GM21619 (cell line): ENCODE results near the gene MAP4K3.
A peak's percentile ranks its signal among the peaks of the same experiment; 100 is the strongest.
"Not testable (repeated sequence)": the region's sequence is repeated elsewhere in the genome, so short reads cannot be mapped to it uniquely, and the experiment has no call there.

Experiments used
- ATAC-seq: cut with Tn5 transposase; IDR thresholded peaks from one replicate; pipeline ENCODE4 v1.9.1; 2021; ENCODE audit not compliant: unreplicated experiment

Gene MAP4K3

DNA sequence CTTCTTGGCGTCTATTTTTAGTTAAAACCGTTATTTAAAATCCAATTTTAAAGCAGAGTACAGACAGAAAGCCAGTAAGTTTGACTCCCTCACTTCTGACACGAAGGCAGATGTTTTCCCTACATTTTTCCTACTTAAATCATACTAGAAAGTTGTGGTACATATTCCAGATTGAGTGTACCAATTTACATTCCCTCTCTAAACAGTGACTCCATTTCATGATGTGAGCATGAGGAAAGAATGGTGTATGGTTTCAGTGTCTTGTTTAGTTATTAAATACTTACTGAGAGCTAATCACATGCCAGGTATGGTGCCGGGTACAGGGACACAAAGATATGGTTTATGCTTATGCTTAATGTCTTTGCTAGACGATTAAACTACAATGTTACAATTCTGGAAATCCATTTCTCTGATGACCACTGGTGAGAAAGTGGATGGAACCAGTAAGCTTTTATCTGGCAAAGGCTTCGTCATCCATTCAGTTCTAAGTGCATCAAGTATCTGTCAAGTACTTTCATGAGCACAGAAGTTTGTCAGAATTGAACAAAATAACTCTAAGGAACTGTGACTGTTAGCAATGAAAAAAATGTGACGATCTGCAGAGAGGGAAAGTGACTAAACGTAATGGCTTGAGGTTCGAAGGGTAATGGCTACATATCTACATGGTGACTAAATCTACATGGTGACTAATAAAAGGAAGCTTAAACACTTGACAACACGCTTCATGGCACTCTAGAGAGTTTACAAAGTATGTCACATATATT, 25.7 kb downstream of the MAP4K3 start:
- ATAC-seq, result no peak

DNA sequence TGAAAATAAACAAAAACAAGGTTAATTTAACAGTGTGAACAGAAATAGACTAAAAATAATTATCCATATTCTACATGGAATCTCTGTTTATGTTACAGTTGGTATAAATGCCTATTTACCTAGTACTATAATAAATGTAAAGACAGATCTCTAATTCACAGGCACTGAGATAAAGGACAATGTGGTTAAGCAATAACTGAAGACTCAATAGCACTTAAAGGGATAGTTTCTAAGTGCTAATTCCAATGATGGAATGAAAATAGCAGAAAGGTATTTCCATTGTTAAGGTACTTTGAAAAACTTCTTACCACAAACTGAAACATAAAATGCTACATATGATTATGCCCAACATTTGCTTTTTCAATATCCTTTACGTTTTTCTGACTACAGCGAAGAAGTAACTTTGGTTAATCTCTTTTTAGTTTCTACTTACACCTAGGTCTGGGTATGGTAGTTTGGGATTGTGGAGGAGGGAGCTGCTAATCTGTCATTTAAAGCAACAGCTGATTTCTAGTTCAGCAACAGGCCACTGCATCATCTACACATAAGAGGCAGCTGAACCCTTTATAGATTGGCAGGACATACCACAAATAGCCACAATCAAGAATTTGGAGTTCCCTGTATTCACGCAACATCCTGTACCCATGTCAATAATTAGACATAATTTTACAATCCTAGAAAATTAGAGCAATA, 27.2 kb downstream of the MAP4K3 start:
- ATAC-seq, result no peak

DNA sequence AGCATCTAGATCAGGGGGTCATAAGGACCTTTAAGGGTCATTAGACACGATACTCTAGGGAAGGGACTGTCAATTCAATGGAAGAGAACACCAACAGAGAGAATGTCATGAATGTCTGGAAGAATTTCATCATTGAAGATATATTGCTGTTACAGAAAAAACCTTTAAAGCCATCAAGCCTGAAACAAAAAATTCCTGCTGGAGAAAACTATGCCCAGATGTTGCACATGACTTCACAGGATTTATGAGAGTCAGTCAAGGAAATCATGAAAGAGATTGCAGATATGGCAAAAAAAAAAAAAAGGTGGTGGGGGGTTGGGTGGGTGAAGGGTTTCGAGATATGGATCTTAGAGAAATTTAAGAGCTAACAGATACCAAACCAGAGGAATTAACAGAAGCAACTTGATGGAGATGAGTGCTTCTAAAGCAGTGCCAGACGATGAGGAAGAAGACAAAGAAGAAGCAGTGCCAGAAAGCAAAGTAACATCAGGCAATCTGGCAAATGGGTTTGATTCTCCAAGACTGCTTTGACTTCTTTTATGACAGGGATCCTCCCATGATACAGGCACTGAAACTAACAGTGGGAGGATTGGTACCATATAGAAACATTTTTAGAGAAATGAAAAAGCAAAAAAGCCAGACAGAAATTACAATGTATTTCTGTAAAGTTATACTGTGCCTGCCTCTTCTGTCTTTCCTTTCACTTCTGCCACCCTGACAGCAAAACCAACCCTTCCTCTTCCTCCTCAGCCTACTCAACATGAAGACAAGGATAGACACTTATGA, 28.5 kb downstream of the MAP4K3 start:
- ATAC-seq, result peak; percentile 55

DNA sequence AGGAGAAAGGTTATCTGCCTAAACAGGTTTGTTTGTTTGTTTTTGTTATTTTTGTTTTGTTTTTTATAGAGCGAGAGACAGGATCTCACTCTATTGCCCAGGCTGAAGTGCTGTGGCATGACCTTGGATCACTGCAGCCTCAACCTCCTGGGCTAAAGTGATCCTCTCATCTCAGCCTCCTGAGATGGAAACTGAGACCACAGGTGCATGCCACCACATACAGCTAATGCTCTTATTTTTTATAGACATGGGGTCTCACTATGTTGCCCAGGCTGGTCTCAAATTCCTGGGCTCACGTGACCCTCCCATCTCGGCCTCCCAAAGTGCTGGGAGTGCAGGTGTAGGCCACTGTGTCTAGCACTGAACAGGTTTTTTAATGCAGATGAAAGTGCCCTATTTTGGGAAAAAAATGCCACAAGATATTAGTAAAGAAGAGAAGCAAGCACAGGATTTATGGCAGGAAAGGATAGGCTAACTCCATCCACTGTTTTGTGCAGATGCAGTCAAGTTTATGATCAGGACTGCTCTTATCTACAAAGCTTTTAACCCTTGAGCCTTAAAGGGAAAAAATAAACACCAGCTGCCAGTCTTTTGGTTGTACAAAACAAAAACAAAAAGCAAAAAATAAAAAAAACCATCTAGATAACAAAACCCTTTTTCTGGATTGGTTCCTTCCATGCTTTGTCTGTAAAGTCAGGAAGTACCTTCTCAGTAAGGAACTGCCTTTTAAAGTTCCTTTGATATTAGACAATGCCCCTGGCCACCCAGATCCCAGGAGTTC, 29.4 kb downstream of the MAP4K3 start:
- no peak for ATAC-seq

GRCh38 chr2:39405364-39405763, 31.7 kb downstream of the MAP4K3 start:
- no peak for ATAC-seq

DNA sequence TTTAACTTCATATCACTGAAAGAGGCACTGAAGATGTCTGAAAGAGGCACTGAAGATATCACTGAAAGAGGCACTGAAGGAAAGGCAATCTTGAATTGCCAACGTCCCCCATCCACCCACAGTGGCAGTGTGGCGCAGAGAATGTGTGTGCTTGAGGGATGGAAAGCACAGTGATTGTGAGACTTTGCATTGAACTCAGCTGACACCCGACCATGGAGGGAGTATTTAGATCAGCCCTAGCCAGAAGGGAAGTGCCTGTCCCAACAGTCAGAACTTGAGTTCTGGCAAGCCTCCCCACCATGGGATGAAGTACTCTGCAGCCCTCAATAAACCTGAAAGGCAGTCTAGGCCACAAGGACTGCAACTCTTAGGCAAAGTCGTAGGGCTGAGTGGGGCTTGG, 33.8 kb downstream of the MAP4K3 start:
- no peak for ATAC-seq

GRCh38 chr2:39401319-39401718, 35.8 kb downstream of the MAP4K3 start:
- no peak for ATAC-seq

- no peak for ATAC-seq
These were observed 37.5 kb downstream of the MAP4K3 start for GRCh38 chr2:39399570-39399969.

- no peak for ATAC-seq
These were observed 41.8 kb downstream of the MAP4K3 start for GRCh38 chr2:39395313-39395712.

DNA sequence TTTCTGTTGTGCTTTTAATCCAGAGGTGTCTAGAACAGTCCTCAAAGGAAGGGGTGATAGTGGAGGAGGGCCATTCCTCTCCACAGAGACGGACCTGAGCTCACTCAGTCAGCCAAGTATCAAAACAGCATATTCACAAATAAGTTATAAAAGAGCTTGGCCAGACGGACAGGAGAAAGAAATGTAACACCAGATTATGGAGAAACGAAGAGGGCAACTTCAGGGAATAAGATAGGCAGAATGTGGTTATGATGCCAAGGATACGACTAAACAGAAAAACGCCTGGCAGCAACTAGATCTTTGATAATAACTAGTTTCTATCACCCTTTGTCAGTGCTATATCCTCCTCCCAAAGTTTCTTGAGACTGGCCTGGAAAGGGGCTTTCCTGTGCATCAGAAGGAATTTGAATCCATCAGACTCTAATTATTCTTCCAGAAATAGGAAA, 42.5 kb downstream of the MAP4K3 start:
- ATAC-seq, result no peak

- ATAC-seq, result no peak
These were observed 44.4 kb downstream of the MAP4K3 start for GRCh38 chr2:39392672-39393071.

- ATAC-seq, result no peak
These were observed 46.9 kb downstream of the MAP4K3 start for GRCh38 chr2:39390216-39390615.

- no peak for ATAC-seq
These were observed 51.0 kb downstream of the MAP4K3 start for GRCh38 chr2:39386064-39386463.

GRCh38 chr2:39385172-39385571, 51.9 kb downstream of the MAP4K3 start:
- ATAC-seq, result no peak

DNA sequence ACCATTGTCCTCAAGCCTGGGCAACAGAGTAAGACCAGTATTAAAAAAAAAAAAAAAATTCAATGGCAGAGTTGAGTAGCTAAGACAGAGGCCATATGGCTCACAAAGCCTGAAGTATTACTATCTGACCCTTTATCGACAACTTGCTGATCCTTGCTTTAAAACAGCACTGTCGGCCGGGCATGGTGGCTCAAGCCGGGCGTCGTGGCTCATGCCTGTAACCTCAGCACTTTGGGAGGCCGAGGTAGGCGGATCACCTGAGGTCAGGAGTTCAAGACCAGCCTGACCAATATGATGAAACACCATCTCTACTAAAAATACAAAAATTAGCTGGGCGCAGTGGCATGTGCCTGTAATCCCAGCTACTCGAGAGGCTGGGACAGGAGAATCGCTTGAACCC, 53.0 kb downstream of the MAP4K3 start:
- ATAC-seq, result not testable (repeated sequence)

DNA sequence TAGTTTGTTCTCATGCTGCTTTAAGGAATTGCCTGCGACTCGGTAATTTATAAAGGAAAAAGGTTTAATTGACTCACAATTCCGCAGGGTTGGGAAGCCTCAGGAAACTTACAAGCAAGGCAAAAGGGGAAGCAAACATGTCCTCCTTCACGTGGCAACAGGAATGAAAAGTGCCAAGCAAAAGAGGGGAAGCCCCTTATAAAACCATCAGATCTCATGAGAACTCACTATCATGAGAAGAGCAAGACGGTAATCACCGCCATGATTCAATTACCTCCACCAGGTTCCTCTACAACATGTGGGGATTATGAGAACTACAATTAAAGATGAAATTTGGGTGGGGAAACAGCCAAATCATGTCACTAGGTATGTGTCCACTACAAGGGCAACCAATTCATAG, 53.9 kb downstream of the MAP4K3 start:
- ATAC-seq, result no peak

DNA sequence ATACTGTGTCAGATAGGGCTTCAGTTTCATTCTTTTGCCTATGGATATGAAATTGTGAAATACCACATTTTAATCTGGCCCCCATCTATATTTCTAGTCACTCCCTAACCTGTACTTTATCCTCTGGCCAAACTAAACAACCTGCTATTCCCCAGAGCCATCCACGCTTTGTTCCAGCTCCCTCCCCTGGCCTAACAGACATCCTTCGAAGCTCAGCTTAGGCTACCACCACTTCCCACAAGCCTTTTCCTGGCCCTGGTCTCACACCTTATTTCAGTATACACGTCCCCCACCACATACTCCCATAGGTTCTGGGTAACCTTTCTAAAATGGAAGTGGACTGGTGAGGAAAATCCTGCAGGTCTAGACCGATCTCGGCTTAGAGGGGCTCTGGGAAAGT, 55.4 kb downstream of the MAP4K3 start:
- no peak for ATAC-seq

- no peak for ATAC-seq
These were observed 56.4 kb downstream of the MAP4K3 start for GRCh38 chr2:39380525-39381150.

- peak; percentile 69 for ATAC-seq
These were observed 57.2 kb downstream of the MAP4K3 start for GRCh38 chr2:39379643-39380524.

DNA sequence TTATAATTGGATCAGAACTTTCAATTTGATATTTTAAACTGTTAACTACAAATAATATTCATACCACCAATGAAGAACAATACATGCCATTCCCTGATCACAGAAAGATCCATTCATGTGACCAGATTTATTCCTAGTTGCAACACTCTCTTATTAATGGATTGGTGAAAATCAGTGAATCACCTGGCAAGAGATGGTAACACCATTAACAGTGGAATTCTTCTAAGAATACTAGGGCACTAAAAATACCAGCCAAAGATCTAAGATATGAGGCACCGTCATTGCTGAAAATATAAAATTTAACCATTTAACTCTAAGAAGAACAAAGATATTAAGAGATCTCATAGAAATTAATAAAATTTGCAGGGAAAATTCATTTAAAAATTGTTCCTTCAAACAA, 58.1 kb downstream of the MAP4K3 start:
- ATAC-seq, result no peak
